ENCODE data around the gene ZC3H8.

ZC3H8 gene

GRCh38 chr2:112253261-112253815 is 1.5 kb downstream of the ZC3H8 start:
- DNase-seq (ENCODE audit: low read depth), result no peak
- in situ Hi-C loops (cut with HindIII; ENCODE audit: low sequenced_read_pairs), result no loop called here
- H3K4me3 ChIP-seq (ENCODE audit: low read depth, low read length), result no peak overlapping the region

GRCh38 chr2:112251271-112251670 is 3.6 kb downstream of the ZC3H8 start:
- in situ Hi-C loops (cut with HindIII; ENCODE audit: low sequenced_read_pairs), result no loop called here
- no peak for TF ChIP-seq CTCF (IDR thresholded peaks at IDR 0.05; ENCODE audit: low read depth, low read length, missing control alignments)
- no peak for DNase-seq (ENCODE audit: low read depth)
- no peak overlapping the region for H3K4me3 ChIP-seq (ENCODE audit: low read depth, low read length)

More at GRCh38 chr2:112253261-112253815, 1.5 kb downstream of the ZC3H8 start:
- TF ChIP-seq CTCF (IDR thresholded peaks at IDR 0.05; ENCODE audit: low read depth, low read length, missing control alignments), result no peak

- in situ Hi-C loops (cut with HindIII; ENCODE audit: low sequenced_read_pairs), result loop anchor here (5.0 kb wide), 1 partner anchor 53 kb away; no protein-coding TSS in a partner anchor
- no peak for DNase-seq (ENCODE audit: low read depth)
- TF ChIP-seq CTCF (IDR thresholded peaks at IDR 0.05; ENCODE audit: low read depth, low read length, missing control alignments), result no peak
- no peak overlapping the region for H3K4me3 ChIP-seq (ENCODE audit: low read depth, low read length)
Measured at GRCh38 chr2:112244854-112245253, 10.0 kb downstream of the ZC3H8 start.

GRCh38 chr2:112243233-112243632 is 11.6 kb downstream of the ZC3H8 start:
- H3K4me3 ChIP-seq (ENCODE audit: low read depth, low read length), result no peak overlapping the region
- no peak for DNase-seq (ENCODE audit: low read depth)
- in situ Hi-C loops (cut with HindIII; ENCODE audit: low sequenced_read_pairs), result loop anchor here (5.0 kb wide), 1 partner anchor 51 kb away; no protein-coding TSS in a partner anchor
- TF ChIP-seq CTCF (IDR thresholded peaks at IDR 0.05; ENCODE audit: low read depth, low read length, missing control alignments), result no peak

GRCh38 chr2:112242384-112242783 is 12.5 kb downstream of the ZC3H8 start:
- in situ Hi-C loops (cut with HindIII; ENCODE audit: low sequenced_read_pairs), result loop anchor here (5.0 kb wide), 1 partner anchor 50 kb away; no protein-coding TSS in a partner anchor
- no peak overlapping the region for H3K4me3 ChIP-seq (ENCODE audit: low read depth, low read length)
- no peak for TF ChIP-seq CTCF (IDR thresholded peaks at IDR 0.05; ENCODE audit: low read depth, low read length, missing control alignments)
- DNase-seq (ENCODE audit: low read depth), result no peak

- in situ Hi-C loops (cut with HindIII; ENCODE audit: low sequenced_read_pairs), result loop anchor here (5.0 kb wide), 1 partner anchor 48 kb away; no protein-coding TSS in a partner anchor
- DNase-seq (ENCODE audit: low read depth), result no peak
- no peak for TF ChIP-seq CTCF (IDR thresholded peaks at IDR 0.05; ENCODE audit: low read depth, low read length, missing control alignments)
- H3K4me3 ChIP-seq (ENCODE audit: low read depth, low read length), result no peak overlapping the region
Measured at GRCh38 chr2:112239862-112240261, 15.0 kb downstream of the ZC3H8 start.
